Mesothelial cell of epicardium (in vitro differentiated cells): Measurements from ENCODE around the gene KPNA1. TPM values are rescaled to one million over a fixed set of nuclear protein-coding genes. Genes with fewer than 3 reads are reported as not detected.
A peak's percentile ranks its signal among the peaks of the same experiment; 100 is the strongest.

ENCODE experiments used
- DNase-seq, 2 experiments: peaks; one replicate each; pipeline ENCODE4 v3.0.0; 2021; ENCODE audit warnings: low spot score in 2 of 2; ENCODE audit not compliant: unreplicated experiment in 2 of 2
- H3K27ac Mint-ChIP-seq: 2 replicates; pipeline ENCODE4 v1.8.0; 2021; ENCODE audit warnings: mixed read lengths
- H3K27me3 Mint-ChIP-seq: 2 replicates; pipeline ENCODE4 v1.8.0; 2021; ENCODE audit warnings: low read depth, mixed read lengths
- H3K36me3 Mint-ChIP-seq: 2 replicates; pipeline ENCODE4 v1.8.0; 2021; ENCODE audit warnings: mixed read lengths
- H3K4me1 Mint-ChIP-seq: 2 replicates; pipeline ENCODE4 v1.8.0; 2021; ENCODE audit warnings: mixed read lengths
- H3K4me3 Mint-ChIP-seq: 2 replicates; pipeline ENCODE4 v1.8.0; 2021; ENCODE audit warnings: mild to moderate bottlenecking, moderate library complexity, mixed read lengths
- H3K9me3 Mint-ChIP-seq: 2 replicates; pipeline ENCODE4 v1.8.0; 2021; ENCODE audit warnings: mixed read lengths
- total RNA-seq: library from RNA; stranded (reverse); gene quantifications from 3 replicates; pipeline ENCODE4 v1.2.1, GENCODE V29; 2021
- TF ChIP-seq, protein P1 (sequence below): fragments of 200-600 bp; sonication (generic); IDR thresholded peaks from one replicate; pipeline ENCODE4 v1.5.0; 2021; ENCODE audit warnings: antibody characterized with exemption; ENCODE audit not compliant: unreplicated experiment

The KPNA1 gene
- total RNA-seq, 1 donor from 2014 or later, result 66.3 TPM

- H3K27ac Mint-ChIP-seq, result peak within 1 kb of the TSS; percentile 92
- TF ChIP-seq, protein P1, sequence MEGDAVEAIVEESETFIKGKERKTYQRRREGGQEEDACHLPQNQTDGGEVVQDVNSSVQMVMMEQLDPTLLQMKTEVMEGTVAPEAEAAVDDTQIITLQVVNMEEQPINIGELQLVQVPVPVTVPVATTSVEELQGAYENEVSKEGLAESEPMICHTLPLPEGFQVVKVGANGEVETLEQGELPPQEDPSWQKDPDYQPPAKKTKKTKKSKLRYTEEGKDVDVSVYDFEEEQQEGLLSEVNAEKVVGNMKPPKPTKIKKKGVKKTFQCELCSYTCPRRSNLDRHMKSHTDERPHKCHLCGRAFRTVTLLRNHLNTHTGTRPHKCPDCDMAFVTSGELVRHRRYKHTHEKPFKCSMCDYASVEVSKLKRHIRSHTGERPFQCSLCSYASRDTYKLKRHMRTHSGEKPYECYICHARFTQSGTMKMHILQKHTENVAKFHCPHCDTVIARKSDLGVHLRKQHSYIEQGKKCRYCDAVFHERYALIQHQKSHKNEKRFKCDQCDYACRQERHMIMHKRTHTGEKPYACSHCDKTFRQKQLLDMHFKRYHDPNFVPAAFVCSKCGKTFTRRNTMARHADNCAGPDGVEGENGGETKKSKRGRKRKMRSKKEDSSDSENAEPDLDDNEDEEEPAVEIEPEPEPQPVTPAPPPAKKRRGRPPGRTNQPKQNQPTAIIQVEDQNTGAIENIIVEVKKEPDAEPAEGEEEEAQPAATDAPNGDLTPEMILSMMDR, result no peak
- peak; percentile 44 to 76 for DNase-seq
- H3K9me3 Mint-ChIP-seq, result no peaks in the 10 kb centered on the region
- peaks cover 8% of the 10 kb centered on the region for H3K36me3 Mint-ChIP-seq
- H3K4me1 Mint-ChIP-seq, result peaks cover 27% of the 10 kb centered on the region
- H3K27me3 Mint-ChIP-seq, result no peaks in the 10 kb centered on the region
- peak within 1 kb of the TSS; percentile 90 for H3K4me3 Mint-ChIP-seq
These were observed 131.7 kb downstream of the KPNA1 start, which contains the start of gene MIX23 for GRCh38 chr3:122382888-122383666. MIX23 (minus strand) TSS chr3:122383231; CDS start chr3:122383224, 7 bp downstream.

- no peak overlapping the region for H3K27ac Mint-ChIP-seq
- H3K27me3 Mint-ChIP-seq, result no peaks in the 10 kb centered on the region
- peaks cover 3% of the 10 kb centered on the region for H3K36me3 Mint-ChIP-seq
- TF ChIP-seq, protein P1, result no peak
- H3K9me3 Mint-ChIP-seq, result no peaks in the 10 kb centered on the region
- DNase-seq, result no peak
- no peak overlapping the region for H3K4me3 Mint-ChIP-seq
- H3K4me1 Mint-ChIP-seq, result peaks cover 9% of the 10 kb centered on the region
These were observed 136.8 kb downstream of the KPNA1 start for GRCh38 chr3:122377975-122378374.

DNA sequence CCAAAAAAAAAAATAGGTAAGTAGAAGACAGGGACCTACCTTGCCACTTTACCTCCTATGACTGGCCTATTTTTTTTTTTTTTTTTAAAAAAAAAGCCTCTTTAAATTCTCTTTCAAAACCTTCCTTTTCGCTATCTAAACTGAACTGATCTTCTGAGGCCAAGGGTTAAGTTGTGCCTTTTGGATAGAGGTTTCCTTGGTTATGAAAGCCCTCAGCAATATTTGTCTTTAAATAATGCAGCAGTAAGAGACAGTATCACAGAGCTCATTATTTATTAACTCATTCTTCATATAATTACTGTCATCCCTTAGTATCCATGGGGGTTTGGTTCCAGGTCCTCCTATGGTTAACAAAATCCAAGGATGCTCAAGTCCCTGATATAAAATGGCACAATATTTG is 140.7 kb downstream of the KPNA1 start:
- Mint-ChIP-seq H3K9me3 (no peaks in the 10 kb centered on the region), H3K4me1 (no peaks in the 10 kb centered on the region), H3K4me3 (no peak overlapping the region), H3K36me3 (peaks cover 11% of the 10 kb centered on the region), H3K27ac (no peak overlapping the region), H3K27me3 (no peaks in the 10 kb centered on the region)
- DNase-seq, result no peak
- TF ChIP-seq, protein P1, result no peak

Other genes starting within 250 kb of the KPNA1 start
- gene CSTA, start 189.7 kb downstream of the KPNA1 start, total RNA-seq, result not detected in 3 replicates
- 28.6 to 34.0 TPM (median 29.8 TPM) in 3 replicates for gene MIX23, start 131.7 kb downstream of the KPNA1 start, total RNA-seq
- gene FAM162A, start 130.8 kb downstream of the KPNA1 start, total RNA-seq, result 50.8 to 52.8 TPM (median 51.2 TPM) in 3 replicates
- 5.7 to 6.2 TPM (median 6.1 TPM) in 3 replicates for gene WDR5B, start 98.9 kb downstream of the KPNA1 start, total RNA-seq
- gene PARP9, start 49.4 kb upstream of the KPNA1 start, total RNA-seq, result 27.3 to 32.5 TPM (median 30.0 TPM) in 3 replicates
- 28.1 to 32.5 TPM (median 30.3 TPM) in 3 replicates for gene DTX3L, start 49.4 kb upstream of the KPNA1 start, total RNA-seq
- gene PARP15, start 62.7 kb upstream of the KPNA1 start, total RNA-seq, result 0.20 to 0.27 TPM (median 0.22 TPM) in 3 replicates
- gene PARP14, start 165.9 kb upstream of the KPNA1 start, total RNA-seq, result 39.7 to 46.3 TPM (median 40.5 TPM) in 3 replicates